Stimulated activated CD4-positive, alpha-beta T cell treated with anti-CD3 and anti-CD28 coated beads, TNF-alpha, amount 100 ng/mL, for 24 hours (primary cell): Measurements from ENCODE around the gene IL1RAPL1.

Experiments
- DNase-seq, 3 experiments: peaks; one replicate each; pipeline ENCODE4 v3.0.0-alpha.2; 2020; ENCODE audit warnings: low read depth in 3 of 3

IL1RAPL1 gene

GRCh38 chrX:29641461-29641860 lies 1054.2 kb downstream of the IL1RAPL1 start:
- DNase-seq: no peak

- no peak for DNase-seq
Measured at GRCh38 chrX:29643181-29643580, 1055.9 kb downstream of the IL1RAPL1 start.

GRCh38 chrX:29648161-29648560 lies 1060.9 kb downstream of the IL1RAPL1 start:
- DNase-seq: no peak

- DNase-seq: no peak
Measured at GRCh38 chrX:29652484-29652883, 1065.2 kb downstream of the IL1RAPL1 start.

GRCh38 chrX:29653721-29654120 lies 1066.5 kb downstream of the IL1RAPL1 start:
- DNase-seq: no peak

- DNase-seq: no peak
Measured at GRCh38 chrX:29659911-29660310, 1072.7 kb downstream of the IL1RAPL1 start.

GRCh38 chrX:29661290-29661689 lies 1074.0 kb downstream of the IL1RAPL1 start:
- DNase-seq: no peak

GRCh38 chrX:29662101-29662500 lies 1074.9 kb downstream of the IL1RAPL1 start:
- DNase-seq: no peak

- DNase-seq: no peak
Measured at GRCh38 chrX:29662759-29663503, 1075.7 kb downstream of the IL1RAPL1 start.

- no peak for DNase-seq
Measured at GRCh38 chrX:29665532-29665931, 1078.3 kb downstream of the IL1RAPL1 start.

- no peak for DNase-seq
Measured at GRCh38 chrX:29666366-29666765, 1079.1 kb downstream of the IL1RAPL1 start.

GRCh38 chrX:29671421-29671820 lies 1084.2 kb downstream of the IL1RAPL1 start:
- no peak for DNase-seq

- no peak for DNase-seq
Measured at GRCh38 chrX:29687687-29688086, 1100.4 kb downstream of the IL1RAPL1 start.

- no peak for DNase-seq
Measured at GRCh38 chrX:29690061-29690460, 1102.8 kb downstream of the IL1RAPL1 start.

GRCh38 chrX:29691044-29691443 lies 1103.8 kb downstream of the IL1RAPL1 start:
- DNase-seq: no peak

- no peak for DNase-seq
Measured at GRCh38 chrX:29693912-29694311, 1106.7 kb downstream of the IL1RAPL1 start.

- DNase-seq: no peak
Measured at GRCh38 chrX:29699239-29699638, 1112.0 kb downstream of the IL1RAPL1 start.

GRCh38 chrX:29707088-29707487 lies 1119.8 kb downstream of the IL1RAPL1 start:
- DNase-seq: no peak

- no peak for DNase-seq
Measured at GRCh38 chrX:29721152-29721551, 1133.9 kb downstream of the IL1RAPL1 start.

- no peak for DNase-seq
Measured at GRCh38 chrX:29724316-29724715, 1137.1 kb downstream of the IL1RAPL1 start.

- no peak for DNase-seq
Measured at GRCh38 chrX:29726811-29727210, 1139.6 kb downstream of the IL1RAPL1 start.

- DNase-seq: no peak
Measured at GRCh38 chrX:29728639-29729038, 1141.4 kb downstream of the IL1RAPL1 start.

- DNase-seq: no peak
Measured at GRCh38 chrX:29744966-29745365, 1157.7 kb downstream of the IL1RAPL1 start.

GRCh38 chrX:29746326-29746725 lies 1159.1 kb downstream of the IL1RAPL1 start:
- no peak for DNase-seq
